Activated CD8-positive, alpha-beta memory T cell treated with anti-CD3 and anti-CD28 coated beads for 48 hours (primary cell): ENCODE measurements around the gene CST3.
"Not testable (repeated sequence)": the region's sequence is repeated elsewhere in the genome, so short reads cannot be mapped to it uniquely, and the experiment has no call there.

Experiments used
- DNase-seq, 3 experiments: peaks; one replicate each; pipeline ENCODE4 v3.0.0-alpha.2; 2020; ENCODE audit warnings: low read depth in 2 of 3, low spot score in 2 of 3

The CST3 gene

GRCh38 chr20:23644164-23644563 lies 6.4 kb upstream of the CST3 start:
- DNase-seq = no peak

GRCh38 chr20:23643659-23644058 lies 5.9 kb upstream of the CST3 start:
- no peak for DNase-seq

- no peak for DNase-seq
These were observed 4.4 kb upstream of the CST3 start for GRCh38 chr20:23641936-23642751.

- no peak for DNase-seq
These were observed 3.2 kb upstream of the CST3 start for GRCh38 chr20:23640671-23641667.

GRCh38 chr20:23640018-23640601 lies 2.4 kb upstream of the CST3 start:
- DNase-seq = no peak

GRCh38 chr20:23639490-23639958 lies 1.8 kb upstream of the CST3 start:
- DNase-seq = no peak

GRCh38 chr20:23638309-23638708 lies 554 bp upstream of the CST3 start:
- no peak for DNase-seq

GRCh38 chr20:23636908-23637281 lies 860 bp downstream of the CST3 start:
- no peak for DNase-seq

GRCh38 chr20:23636182-23636907 lies 1.4 kb downstream of the CST3 start:
- DNase-seq = no peak

GRCh38 chr20:23635768-23636090 lies 2.0 kb downstream of the CST3 start:
- DNase-seq = not testable (repeated sequence)

GRCh38 chr20:23634985-23635767 lies 2.6 kb downstream of the CST3 start:
- DNase-seq = no peak

- DNase-seq = no peak
These were observed 3.5 kb downstream of the CST3 start for GRCh38 chr20:23634044-23634801.

- no peak for DNase-seq
These were observed 4.8 kb downstream of the CST3 start for GRCh38 chr20:23632711-23633573.

GRCh38 chr20:23631981-23632710 lies 5.6 kb downstream of the CST3 start:
- DNase-seq = no peak

- no peak for DNase-seq
These were observed 6.4 kb downstream of the CST3 start for GRCh38 chr20:23631226-23631822.

- no peak for DNase-seq
These were observed 7.3 kb downstream of the CST3 start for GRCh38 chr20:23630392-23630849.
